Activated CD8-positive, alpha-beta T cell treated with anti-CD3 and anti-CD28 coated beads for 36 hours (primary cell): ENCODE measurements around the gene DCDC2C. TPM values are rescaled to one million over a fixed set of nuclear protein-coding genes. Genes with fewer than 3 reads are reported as not detected.
"Not testable (repeated sequence)": the region's sequence is repeated elsewhere in the genome, so short reads cannot be mapped to it uniquely, and the experiment has no call there.

Experiments
- ATAC-seq: fragments of 200-7000 bp; cut with Tn5 transposase; one replicate; pipeline ENCODE4 v1.10.0; 2021; ENCODE audit warnings: mild to moderate bottlenecking, moderate library complexity
- CTCF ChIA-PET: fragments of 350-600 bp; sonication (Branson Sonifier 250); formaldehyde crosslinking; loops from one replicate; lab custom pipeline; 2021; ENCODE audit warnings: antibody characterized with exemption; lab: Charles Lee
- POLR2A ChIA-PET: fragments of 350-600 bp; sonication (Branson Sonifier 250); formaldehyde crosslinking; loops from one replicate; lab custom pipeline; 2021; ENCODE audit warnings: antibody characterized with exemption; lab: Charles Lee
- DNase-seq: peaks from one replicate; pipeline ENCODE4 v3.0.0-alpha.2; 2020
- H3K27ac Mint-ChIP-seq: one replicate; pipeline ENCODE4 v1.8.0; 2021; ENCODE audit warnings: mild to moderate bottlenecking, mixed read lengths
- H3K27me3 Mint-ChIP-seq: one replicate; pipeline ENCODE4 v1.8.0; 2021; ENCODE audit warnings: mixed read lengths
- H3K36me3 Mint-ChIP-seq: one replicate; pipeline ENCODE4 v1.8.0; 2021; ENCODE audit warnings: low read depth, mixed read lengths
- H3K4me1 Mint-ChIP-seq: one replicate; pipeline ENCODE4 v1.8.0; 2021; ENCODE audit warnings: low read depth, mixed read lengths
- H3K4me3 Mint-ChIP-seq: one replicate; pipeline ENCODE4 v1.8.0; 2021; ENCODE audit warnings: mild to moderate bottlenecking, moderate library complexity, mixed read lengths
- H3K9me3 Mint-ChIP-seq: one replicate; pipeline ENCODE4 v1.8.0; 2021; ENCODE audit warnings: mixed read lengths
- CTCF ChIP-seq: fragments of 200-600 bp; IDR thresholded peaks from one replicate; pipeline ENCODE4 v1.8.0; 2022; ENCODE audit warnings: antibody characterized with exemption, mild to moderate bottlenecking
- intact Hi-C: fragments of 100-400 bp; cut with micrococcal nuclease; formaldehyde crosslinking; loops from one replicate; pipeline ENCODE4 v1.10.0; 2022
- total RNA-seq, 2 experiments: library from RNA; stranded (reverse); gene quantifications; one replicate each; pipeline ENCODE4 v1.2.3, GENCODE V29; 2021

The DCDC2C gene
- total RNA-seq, 2 experiments from 2014 or later = not detected

DNA sequence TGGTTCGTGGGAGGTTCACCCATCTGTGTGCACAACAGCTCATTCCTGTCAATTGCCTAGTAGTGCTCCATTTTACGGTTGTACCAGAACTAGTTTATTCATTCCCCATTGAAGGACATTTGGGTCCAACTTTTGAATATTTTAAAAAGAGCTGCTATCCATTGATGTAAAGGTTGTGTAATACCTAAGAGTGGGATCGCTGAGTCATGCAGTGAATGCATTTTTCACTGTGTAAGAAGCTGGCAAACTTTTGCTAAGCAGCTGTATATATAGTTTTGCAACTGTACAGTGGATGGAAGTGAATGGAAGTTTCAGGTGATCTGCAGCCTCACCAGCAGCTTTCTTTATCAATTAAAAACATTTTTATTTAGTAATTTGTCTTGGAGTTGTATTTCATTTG, 104.5 kb downstream of the DCDC2C start:
- no peak for TF ChIP-seq CTCF
- ChIA-PET CTCF (interaction anchor here (0.7 to 1.7 kb wide), 3 partner anchors 27 to 80 kb away, joined by 3 to 6 read pairs (median 4); no protein-coding TSS in a partner anchor), POLR2A (no interaction called here)
- ATAC-seq = no peak
- Mint-ChIP-seq H3K27ac (no peak overlapping the region), H3K36me3 (no peaks in the 10 kb centered on the region), H3K27me3 (peaks cover 10% of the 10 kb centered on the region), H3K4me1 (no peaks in the 10 kb centered on the region), H3K4me3 (no peak overlapping the region), H3K9me3 (peaks cover 5% of the 10 kb centered on the region)
- intact Hi-C loops = no loop called here
- no peak for DNase-seq

DNA sequence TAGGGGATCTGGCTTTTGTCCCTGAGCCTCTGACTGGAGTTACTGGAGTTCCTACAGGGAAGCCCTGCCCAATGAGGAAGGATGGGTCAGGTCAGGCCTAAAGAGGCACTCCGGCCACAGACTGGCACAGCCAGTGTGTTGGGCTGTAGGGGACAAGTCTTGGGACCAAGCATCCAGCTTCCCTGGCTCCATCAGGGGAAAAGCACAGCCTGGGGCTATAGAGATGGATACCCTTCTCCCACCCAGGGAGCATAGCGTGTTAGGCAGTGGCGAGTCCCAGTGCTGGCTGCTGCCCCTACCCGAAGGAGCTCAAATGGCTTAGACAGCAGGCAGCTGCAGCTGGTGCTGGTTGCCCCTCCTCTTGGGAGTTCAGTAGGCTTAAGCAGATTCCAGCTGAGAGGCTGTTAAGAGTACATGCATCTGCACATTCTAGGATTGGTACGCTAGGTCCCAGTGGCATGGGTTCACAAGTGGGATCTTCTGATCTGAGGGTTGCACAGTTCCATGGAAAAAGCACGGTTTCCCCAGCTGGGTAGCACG, 111.4 kb downstream of the DCDC2C start:
- CTCF ChIA-PET = no interaction called here

GRCh38 chr2:3817144-3817543, 113.8 kb downstream of the DCDC2C start:
- H3K9me3 Mint-ChIP-seq, CTCF ChIA-PET, H3K4me1 Mint-ChIP-seq, H3K27ac Mint-ChIP-seq, H3K27me3 Mint-ChIP-seq, intact Hi-C loops, H3K36me3 Mint-ChIP-seq, POLR2A ChIA-PET, ATAC-seq, DNase-seq, H3K4me3 Mint-ChIP-seq: not testable (repeated sequence)

More for the DNA sequence above, 111.4 kb downstream of the DCDC2C start:
- Mint-ChIP-seq H3K36me3 (no peaks in the 10 kb centered on the region), H3K9me3 (peaks cover 6% of the 10 kb centered on the region), H3K27ac (no peak overlapping the region), H3K4me1 (no peaks in the 10 kb centered on the region), H3K4me3 (no peak overlapping the region), H3K27me3 (peaks cover 2% of the 10 kb centered on the region)
- DNase-seq (no peak), ATAC-seq (no peak)
- intact Hi-C loops = no loop called here
- TF ChIP-seq CTCF = no peak
- POLR2A ChIA-PET = no interaction called here

DNA sequence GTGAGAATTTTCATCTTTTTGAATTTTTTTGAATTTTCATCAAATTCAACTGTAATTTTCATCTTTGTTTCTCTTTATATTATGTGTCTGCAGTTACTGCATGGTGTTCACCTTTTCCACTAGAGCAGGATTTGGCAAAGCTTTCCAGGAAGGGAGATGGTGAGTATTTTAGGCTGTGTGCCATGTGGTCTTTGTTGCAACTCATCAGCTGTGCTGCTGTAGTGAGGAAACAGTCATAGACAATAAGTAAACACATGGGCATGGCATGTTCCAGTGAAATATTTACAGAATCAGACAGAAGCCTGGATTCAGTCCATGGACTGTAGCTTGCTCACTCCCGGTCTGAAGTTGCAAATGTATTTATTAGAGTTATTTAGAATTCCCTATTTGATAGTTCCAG, 120.4 kb downstream of the DCDC2C start:
- TF ChIP-seq CTCF = no peak
- Mint-ChIP-seq H3K27ac (no peak overlapping the region), H3K9me3 (peaks cover 4% of the 10 kb centered on the region), H3K27me3 (no peaks in the 10 kb centered on the region), H3K4me1 (no peaks in the 10 kb centered on the region), H3K4me3 (no peak overlapping the region), H3K36me3 (no peaks in the 10 kb centered on the region)
- no peak for ATAC-seq
- POLR2A ChIA-PET = no interaction called here
- intact Hi-C loops = loop anchor here (10.0 kb wide), 1 partner anchor 89 kb away; no protein-coding TSS in a partner anchor
- CTCF ChIA-PET = no interaction called here
- no peak for DNase-seq

DNA sequence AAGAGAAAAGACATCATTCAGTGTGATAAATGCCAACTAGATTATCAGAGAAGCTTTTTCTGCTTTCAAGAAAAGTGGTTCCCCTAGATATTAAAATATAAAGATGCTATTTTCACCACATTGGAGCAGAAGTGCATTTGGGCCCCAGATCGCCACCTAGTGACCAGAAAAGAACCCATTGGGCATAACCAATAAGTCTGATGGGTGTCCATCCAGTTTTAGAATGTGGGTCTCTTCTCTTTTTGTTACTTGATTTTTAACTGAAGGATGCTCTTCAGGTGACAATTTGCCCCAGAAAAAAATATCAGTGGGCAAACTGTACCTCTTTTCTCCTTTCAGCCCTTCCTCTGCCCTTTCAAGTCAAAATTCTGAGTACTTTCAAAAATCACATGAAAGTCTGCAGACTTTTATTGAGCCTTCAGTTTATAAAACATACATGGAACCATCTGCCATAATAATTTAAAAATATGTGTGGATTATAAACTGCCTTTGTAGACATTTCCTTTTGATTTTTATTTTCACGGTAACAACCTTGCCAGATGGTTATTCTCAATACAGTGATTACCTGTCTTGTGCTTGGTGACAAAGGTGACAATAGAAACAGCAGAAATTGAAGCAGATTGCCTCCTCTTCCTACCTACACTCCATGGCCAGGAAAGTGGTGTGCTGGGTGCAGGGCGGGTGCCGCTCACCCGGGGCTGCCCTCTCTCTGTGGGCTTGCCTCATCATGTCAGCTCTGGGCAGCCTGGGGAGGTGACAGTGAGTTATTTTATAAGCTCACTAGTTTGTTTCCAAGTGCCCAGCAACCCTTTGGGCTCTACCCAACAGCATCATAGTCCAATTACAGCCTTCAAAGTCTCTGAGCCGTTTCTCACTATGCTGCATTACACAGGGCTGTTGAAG, 124.5 kb downstream of the DCDC2C start:
- Mint-ChIP-seq H3K4me3 (no peak overlapping the region), H3K9me3 (peaks cover 2% of the 10 kb centered on the region), H3K4me1 (no peaks in the 10 kb centered on the region), H3K27ac (no peak overlapping the region), H3K36me3 (no peaks in the 10 kb centered on the region), H3K27me3 (no peaks in the 10 kb centered on the region)
- CTCF ChIA-PET = interaction anchor here (0.6 to 3.0 kb wide), 5 partner anchors 8 to 100 kb away, joined by 3 to 8 read pairs (median 3); no protein-coding TSS in a partner anchor
- intact Hi-C loops = loop anchor here (10.0 kb wide), 1 partner anchor 93 kb away; no protein-coding TSS in a partner anchor
- POLR2A ChIA-PET = no interaction called here
- peak; percentile 47 for DNase-seq
- peak; percentile 50 for TF ChIP-seq CTCF
- no peak for ATAC-seq
